Suppressor macrophage treated with lipopolysaccharide for 1 hour (primary cell): Measurements from ENCODE around the gene LRRTM4.

Experiments used
- DNase-seq, 3 donors: peaks; one replicate each; pipeline ENCODE4 v3.0.0-alpha.2; 2020 to 2022

LRRTM4 gene

DNA sequence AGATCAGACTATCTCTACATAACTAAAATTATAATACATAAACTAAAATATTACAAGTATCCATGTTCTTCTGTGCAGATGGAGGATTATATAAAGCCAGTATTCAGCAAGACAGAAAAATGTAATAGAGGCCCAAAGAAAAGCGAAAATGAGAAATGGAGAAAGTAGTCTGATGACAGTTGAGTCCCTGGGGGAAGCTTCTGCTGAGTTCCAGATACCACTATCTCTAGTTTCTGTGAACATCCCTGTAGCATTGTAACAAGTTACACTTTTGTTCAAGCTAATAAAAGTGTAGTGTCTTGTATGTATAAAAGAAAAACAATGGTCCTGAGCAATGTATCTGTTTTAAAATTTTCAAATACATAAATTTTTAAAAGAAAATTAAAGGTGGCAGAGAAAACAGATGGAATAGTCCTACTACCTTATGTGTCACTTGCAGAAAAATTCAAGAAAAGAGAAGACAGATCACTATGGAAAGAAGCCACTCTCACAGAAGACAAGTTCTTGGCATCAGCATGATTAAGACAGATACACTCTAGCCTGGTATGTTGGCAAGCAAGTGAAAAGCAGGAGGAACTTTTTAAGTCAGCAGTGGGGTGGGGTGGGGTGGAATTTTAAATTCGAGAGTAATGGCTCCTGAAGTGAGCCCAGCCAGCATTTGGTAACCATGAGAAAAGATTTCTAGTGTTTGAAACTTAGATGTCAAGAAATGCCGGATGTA, 541.9 kb downstream of the LRRTM4 start:
- no peak for DNase-seq

DNA sequence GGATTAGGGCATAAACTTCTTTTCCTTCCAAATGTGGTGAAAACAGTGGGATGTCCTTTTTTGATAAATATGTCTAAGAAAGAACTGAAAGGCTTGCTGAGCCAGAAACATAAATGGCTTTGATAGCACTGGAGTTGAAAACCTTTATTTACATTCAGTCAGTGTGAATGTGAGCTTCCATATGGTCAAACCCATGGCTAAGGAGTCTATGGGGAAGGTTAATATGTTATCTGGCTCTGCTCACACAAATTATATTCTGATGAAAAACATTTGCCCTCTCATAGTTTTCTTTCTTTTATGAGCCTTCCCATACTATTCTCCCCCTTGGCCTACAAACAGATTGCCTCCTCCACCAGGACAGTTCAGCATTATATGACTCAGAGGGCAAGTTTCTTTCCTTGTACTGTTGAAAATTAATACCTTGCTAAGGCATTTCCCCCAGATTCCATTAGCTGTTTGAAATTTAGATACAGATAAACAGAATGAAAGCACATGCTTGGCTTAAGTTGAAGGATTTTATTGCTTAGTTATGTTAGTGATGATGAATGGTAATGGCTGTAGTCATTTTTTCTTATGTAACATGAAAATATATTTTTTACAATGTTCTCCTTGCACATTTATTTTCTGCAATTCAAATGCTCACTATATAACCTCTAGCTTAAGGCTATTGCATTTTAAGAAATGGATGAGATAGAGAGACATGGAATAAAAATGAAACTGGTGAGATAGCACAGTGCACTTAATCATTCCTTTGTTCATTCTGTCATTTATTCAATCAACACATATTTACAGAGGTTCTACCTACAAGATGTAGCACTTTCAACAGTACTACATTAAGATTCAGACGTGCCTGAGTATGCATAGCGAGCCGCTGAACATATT, 544.1 kb downstream of the LRRTM4 start:
- DNase-seq = no peak

DNA sequence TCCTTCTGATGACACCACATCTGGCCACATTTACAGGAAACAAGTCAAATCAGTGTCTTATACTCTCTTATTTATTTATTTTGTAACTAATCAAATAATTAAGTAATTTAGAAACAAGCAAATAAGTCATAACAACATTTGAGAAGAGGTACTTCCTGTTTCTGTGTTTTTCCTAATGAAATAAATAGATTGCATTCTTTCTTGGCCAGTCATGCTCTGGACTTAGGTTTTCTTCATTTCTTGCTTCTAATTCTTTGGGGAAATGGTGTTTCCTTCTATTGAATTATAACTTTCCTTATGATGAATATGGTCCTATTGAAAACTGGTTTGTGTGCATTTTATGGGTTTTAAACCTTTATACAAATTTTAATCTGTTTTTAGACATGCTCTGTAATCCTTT, 546.4 kb downstream of the LRRTM4 start:
- DNase-seq = peak in 1 of 3 donors; percentile 1

DNA sequence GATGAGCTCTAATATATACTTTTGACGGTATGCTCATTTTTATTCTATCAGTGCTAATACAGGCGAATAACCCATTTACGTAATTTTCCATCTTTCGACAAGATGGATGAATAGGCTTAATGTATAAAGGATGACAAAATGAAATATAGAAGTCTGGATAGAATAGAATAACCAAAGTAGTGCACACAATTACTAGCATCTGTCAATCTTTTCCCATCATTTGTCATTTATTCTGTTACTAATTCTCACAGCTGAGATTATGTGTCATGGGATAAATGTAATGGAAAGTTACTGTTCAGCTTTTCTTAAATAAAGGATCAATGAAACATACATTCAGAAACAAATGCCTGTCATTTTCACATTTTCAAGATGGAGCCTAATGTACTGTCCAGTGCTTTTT, 548.6 kb downstream of the LRRTM4 start:
- DNase-seq = no peak

DNA sequence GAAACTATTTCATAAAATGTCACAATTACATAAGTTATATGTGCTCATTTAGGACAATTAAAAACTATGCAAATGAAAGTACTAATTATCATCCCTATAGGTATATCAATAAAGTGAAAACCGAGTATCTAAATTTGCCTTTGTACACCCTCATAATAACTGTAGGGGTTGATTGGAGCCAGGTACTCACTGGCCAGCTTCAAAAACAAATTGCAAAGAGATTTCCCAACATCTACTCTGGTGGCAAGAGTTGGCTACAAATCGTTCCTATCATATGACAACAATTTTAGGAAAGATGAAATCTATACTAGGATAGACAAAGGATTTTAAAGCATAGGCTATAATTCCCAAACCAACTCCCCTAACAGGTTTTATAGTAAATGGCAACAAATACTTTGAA, 556.4 kb downstream of the LRRTM4 start:
- no peak for DNase-seq

DNA sequence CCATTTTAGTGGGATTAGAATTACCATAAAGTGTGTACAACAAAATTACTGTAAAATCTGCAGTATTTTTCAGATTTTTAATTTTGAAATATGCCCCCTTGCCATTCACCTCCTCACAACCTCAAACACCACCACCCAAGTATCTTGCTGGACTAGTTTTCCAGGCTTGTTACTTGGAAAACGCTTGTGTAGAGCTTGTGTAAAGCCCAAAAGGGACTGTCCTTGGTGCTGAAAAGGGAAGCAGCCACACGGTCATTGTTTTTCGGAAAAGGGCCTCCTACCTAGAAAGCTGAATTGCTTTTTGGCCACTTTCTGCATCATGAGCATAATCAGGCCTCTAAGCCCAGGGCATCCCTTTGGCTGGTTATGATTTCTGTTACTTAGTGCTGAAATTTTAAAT, 563.4 kb downstream of the LRRTM4 start:
- DNase-seq = peak in 1 of 3 donors; percentile 1

DNA sequence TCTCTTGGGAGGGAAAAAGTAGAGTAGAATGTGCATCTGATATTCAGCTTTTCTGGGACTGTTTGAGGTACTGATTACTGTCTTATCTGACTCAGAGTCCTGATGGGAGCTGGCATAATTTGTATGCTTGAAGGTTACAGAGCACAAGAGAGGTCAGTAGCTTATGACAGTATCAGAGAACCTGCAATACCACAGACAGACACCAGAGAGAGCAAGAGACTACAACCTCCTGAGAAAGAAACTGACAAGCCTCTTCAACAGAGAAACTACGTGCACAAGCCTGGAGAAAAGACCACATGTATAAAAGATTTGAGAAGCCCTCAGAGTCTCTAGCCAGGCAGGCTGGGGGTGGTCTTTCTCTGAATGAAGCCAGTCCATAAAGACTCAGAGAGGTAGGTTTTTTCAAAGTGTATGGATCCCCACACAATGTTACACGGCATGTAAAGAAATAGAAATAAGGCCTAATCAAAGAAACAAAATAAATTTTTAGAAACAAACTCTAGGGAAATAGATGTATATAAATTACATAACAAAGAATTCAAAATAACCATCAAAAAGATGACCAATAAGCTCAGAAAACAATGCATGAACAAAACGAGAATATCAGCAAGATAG, 568.3 kb downstream of the LRRTM4 start:
- DNase-seq = peak; percentile 19 to 38 (median 26)

DNA sequence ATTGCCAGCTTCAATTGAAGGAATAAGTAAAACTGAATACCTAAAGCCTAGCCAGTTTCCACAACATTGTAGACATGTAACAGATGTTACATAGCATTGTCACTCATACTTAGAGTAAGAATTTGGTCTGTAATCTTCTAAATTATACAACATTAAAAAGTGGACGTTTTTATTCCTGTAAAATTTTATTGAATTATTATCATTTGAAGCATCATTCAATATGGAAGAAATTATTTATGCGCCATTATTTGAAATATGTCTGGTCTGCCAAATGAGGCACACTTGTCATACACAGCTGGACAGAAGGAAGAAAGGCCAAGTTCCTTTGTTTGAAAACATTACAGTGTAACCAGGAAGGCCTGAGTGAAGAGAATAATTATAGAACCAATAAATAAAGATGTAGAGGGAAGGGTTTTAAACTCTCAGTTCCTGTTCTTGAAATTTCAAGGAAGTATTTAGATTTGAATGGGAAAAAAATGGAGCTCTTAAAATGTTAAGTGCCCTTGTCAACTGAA, 575.5 kb downstream of the LRRTM4 start:
- DNase-seq = no peak

DNA sequence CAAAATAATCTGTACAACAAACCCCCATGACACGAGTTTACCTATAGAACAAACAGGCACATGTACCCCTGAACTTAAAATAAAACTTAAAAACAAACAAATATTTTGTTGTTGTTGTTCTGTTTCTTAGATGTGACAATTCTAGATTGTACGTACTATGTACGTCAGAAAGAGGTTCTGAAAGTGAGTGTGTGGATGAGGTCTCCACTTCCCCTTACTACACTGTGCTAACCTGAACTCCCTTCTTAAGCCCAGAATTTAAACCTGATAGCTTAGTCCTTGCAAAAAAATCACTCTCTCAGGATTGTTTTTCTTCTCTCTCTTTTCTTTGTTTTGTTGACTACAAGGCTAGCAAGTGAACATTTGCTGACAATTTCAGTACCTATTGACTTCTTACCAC, 581.6 kb downstream of the LRRTM4 start:
- no peak for DNase-seq

DNA sequence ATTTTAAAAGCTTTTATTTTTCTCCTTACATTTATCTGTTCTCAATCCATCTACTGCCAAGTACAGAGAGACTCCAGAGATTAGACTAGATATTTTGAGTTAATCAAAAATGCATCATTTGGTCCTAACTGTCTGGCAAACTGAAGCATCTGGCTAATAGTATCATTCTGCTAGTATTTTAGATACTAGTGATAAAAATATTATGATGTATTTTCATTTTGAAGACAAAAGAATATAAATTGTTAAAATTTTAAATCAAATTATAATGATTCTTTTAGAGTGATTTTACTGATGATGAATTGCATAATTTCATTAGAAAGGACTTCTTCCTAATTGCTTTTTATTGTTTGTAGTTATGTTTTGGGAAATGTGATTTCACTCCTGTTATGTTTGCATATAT, 584.0 kb downstream of the LRRTM4 start:
- DNase-seq = no peak

DNA sequence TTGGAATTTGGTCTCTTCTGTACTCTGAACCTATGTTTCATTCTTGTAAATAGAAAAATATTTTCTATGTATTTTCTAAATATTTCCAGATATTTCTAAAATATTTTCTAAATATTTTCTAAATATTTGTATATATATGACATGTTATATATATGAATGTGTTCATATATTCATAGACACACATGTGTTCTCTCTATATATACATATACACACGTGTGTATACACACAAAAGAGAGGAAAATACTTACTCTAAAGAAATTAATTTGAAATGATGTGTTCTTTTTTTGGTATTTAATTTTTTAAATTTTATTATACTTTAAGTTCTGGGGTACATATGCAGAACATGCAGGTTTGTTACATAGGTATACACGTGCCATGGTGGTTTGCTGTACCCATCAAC, 589.6 kb downstream of the LRRTM4 start:
- DNase-seq = no peak

DNA sequence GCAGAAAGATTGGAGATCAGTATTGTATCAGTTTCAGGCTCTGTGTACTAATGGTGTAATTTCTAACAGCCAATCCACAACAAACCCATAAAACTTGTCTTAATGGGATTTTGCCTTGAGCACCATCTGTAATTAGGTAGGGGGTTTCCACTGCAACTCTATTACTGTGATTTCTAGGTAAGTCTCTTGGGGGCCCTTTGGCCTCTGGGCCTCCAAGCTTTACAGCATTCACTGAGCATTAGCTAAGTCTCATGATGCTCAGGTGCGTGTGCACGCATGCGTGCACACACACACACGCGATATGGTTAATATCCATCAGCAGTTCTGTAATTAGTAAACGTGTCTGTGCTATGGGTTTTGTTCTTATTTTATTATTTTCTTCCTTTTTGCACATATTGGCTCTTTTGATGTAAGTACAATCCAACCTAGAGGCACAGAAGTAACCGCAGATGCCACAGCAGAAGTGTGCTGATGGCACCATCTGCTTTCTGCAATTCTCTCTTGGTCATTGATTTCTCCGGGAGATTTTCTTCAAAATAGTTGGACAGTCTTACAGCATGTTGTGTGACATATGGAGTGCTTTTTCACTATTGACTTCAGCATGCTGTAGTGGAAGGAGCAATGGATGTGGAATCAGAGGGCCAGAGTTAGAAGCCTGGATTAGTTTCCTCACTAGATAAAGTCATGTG, 592.0 kb downstream of the LRRTM4 start:
- no peak for DNase-seq

DNA sequence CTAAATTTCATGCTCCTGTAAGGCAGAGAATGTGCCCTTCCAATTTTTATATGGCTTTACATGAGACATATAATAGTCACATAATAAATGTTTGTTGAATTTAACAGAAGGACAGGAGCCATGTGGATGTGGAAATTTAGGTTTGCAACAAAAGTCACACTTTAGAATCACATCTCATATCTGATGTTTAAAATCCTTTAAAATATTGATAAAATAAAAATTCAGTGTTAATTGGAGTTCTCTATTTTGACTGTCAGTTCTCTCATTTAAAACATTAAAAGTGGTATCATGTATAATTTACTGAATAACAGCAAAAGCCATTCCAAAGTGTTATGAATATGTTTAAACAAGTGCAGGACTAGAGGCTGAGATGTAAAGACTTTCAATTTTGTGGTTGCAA, 594.1 kb downstream of the LRRTM4 start:
- no peak for DNase-seq

DNA sequence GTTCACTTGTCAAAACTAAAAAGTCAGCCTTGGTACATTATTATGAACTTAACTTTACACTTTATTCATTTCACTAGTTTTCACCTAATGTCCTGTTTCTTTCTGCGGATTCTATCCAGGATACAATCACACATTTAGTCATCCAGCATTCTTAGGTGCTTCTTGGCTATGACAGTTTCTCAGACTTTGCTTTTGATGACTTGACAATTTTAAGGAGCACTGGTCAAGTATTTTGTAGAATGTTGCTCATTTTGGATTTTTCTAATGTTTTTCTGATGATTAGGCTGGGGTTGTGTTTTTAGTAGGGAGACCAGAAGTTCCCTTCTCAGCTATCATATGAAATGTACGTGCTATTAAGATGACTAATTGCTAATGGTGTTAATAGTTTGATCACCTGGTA, 601.2 kb downstream of the LRRTM4 start:
- no peak for DNase-seq

DNA sequence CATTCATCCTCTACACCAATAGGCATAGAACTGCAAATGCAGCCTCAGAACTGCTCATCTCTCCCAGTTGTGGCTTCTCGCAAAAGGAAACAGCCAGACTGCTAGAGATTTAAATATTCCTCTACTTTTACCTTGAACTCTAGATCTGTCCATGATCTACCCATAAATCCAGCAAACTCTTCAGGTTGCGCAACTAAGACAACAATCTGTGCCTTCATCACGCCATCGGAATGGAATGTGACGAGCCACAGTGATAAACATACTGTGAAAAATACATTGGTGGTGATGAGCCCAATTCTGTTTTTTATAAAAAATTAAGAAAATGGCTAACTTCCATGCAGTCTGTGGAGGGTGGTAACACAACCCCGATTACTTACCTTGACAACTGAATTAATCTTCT, 626.7 kb downstream of the LRRTM4 start:
- no peak for DNase-seq

DNA sequence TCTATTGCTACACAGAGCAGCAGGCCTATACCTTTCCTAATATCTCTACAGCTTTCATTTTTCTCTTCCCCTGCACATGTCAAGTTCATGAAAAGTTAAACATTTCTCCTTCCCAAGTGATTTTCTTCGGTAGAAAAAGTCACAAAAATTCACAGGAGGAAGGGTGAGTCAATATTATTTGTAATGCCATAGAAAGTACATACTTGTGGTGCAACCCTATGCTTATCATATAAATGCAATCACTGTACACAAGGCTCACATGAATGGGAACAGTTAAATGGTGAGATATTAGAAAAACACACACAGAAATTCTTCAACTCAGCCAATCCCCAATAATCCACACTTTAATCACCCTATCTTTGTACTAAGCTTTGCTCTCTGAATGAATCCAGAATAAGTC, 651.6 kb downstream of the LRRTM4 start:
- DNase-seq = no peak

DNA sequence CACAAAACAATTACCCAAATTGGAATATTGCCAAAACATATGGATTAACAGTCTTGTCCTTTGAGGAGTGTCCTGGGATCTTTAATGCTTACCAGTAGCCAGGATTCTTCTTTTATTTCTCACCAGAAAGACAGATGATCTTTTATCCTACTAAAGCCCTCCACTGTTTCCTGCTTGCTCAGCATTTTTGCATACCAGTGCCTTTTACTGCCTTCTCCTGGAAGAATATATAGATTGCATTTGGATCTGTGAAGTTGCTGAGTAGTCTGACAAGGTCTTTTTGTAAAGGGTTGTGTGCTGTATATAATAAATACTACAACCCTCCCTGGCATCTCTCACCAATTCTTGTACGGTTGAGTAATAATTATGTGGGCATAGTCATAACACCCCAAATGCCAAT, 652.2 kb downstream of the LRRTM4 start:
- no peak for DNase-seq

DNA sequence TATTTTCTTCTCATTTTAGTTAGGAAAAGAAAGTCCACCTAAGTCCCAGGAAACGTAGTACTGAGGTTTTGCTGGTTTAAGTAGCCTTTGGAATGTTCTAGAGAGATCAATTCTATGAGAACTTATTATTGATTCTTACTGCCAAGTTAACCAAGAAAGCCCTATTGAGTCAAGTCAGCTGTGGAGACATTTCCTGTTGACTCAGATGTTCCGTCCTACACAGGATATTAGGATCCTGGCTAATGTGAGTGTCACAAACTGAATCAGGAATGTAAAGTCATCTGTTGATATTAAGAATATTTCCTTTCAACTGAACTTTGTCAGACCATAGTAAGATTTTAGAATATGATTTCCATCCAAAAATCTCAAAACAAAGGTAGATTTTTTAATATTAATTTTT, 654.3 kb downstream of the LRRTM4 start:
- DNase-seq = no peak

DNA sequence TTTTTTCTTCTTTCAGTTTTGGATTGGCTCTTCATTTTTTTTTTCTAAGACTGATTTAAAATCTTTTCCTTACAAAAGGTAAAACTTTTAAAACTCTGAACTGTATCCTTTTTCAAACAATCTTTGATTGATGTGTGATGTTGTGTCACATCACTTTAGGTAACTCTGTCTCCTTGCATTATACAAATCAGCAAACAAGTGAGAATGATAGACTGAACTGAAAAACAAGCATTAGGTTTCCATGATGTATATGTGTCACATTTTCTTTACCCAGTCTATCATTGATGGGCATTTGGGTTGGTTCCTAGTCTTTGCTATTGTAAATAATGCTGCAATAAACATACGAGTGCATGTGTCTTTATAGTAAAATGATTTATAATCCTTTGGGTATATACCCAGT, 655.7 kb downstream of the LRRTM4 start:
- no peak for DNase-seq

DNA sequence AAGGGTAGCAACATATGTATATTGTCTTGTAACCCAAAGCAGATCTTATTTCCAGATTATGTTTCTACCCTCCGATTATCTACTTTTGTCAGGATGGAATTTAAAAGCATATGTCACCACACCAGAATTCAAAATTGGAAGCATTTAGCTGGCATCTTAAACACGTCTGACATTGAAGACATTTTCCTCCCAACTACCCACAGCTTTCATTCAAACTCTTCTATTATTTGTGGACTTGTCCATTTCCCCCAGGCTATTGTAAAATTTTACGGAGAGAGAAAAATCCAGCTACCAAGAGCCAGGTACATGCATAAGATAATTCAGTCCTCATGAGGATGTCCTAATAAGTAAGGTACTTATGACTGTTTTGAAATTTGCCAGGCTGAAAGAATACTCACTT, 659.3 kb downstream of the LRRTM4 start:
- DNase-seq = no peak

DNA sequence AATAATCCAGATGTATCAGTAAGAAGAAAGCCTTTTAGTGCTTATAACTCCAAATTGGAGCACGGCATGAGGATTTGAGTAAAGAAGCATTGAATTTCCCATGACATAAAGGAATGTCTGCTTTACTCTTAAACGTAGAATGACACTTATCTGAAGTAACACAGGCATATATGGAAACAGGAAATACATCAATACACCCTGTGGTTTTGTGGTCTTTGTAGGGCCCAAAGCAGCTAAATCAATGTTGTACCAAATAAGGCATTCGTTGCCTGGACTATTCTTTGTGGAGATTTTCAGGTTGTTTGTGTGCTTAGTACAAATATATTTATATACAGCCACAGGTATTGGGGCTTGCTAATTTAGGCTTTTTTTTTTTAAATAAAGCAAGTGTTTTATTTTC, 660.5 kb downstream of the LRRTM4 start:
- no peak for DNase-seq

DNA sequence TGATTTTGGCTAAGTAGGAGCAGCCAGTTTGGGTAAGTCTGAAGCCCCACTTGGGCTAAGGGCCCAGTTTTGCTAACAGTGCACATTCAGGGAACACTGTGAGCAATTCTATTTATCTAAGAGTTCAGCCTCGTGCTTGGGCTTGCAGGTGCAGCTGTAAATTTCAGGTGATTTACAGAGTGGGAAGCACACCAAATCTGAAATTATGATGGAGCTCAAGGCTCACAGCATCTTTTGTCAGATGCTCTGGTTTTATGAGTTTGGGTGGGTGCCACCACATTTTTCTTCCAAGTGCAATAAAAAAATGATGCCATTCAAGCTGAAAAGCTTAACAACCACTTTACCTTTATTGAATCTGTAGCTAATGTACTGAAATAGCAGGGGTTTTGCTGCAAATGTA, 671.2 kb downstream of the LRRTM4 start:
- DNase-seq = no peak

DNA sequence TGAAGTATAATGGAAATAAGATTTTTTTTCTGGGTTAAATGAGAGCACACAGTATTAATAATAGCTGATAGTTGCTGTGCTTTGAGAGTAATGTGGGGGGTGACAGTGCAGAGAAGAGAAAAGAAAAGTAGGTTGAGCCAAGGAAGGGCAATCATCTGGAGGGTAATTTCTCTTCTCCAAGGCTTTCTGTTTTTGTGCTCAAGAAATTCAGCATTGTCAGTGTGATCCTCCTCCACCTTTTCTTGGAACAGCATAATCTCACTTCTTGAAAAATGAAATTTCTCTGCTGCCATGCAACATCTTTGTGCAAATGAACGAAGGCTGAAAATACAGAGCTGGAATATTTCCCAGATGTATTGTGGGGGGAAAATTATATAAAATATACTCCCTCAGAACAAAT, 673.1 kb downstream of the LRRTM4 start:
- DNase-seq = no peak
